GM19025 (cell line): ENCODE data around the gene KCTD3.
A peak's percentile ranks its signal among the peaks of the same experiment; 100 is the strongest.

ENCODE experiments used
- ATAC-seq: cut with Tn5 transposase; IDR thresholded peaks from one replicate; pipeline ENCODE4 v1.9.1; 2021; ENCODE audit warnings: mild to moderate bottlenecking, low read depth, moderate library complexity; ENCODE audit not compliant: unreplicated experiment

Gene KCTD3

GRCh38 chr1:215603319-215603718 is 36.2 kb downstream of the KCTD3 start:
- no peak for ATAC-seq

- no peak for ATAC-seq
Observed at GRCh38 chr1:215605011-215605621, 38.0 kb downstream of the KCTD3 start.

GRCh38 chr1:215606036-215606435 is 38.9 kb downstream of the KCTD3 start:
- ATAC-seq = no peak

- ATAC-seq = no peak
Observed at GRCh38 chr1:215606564-215607168, 39.6 kb downstream of the KCTD3 start.

- no peak for ATAC-seq
Observed at GRCh38 chr1:215607412-215607811, 40.3 kb downstream of the KCTD3 start.

- ATAC-seq = no peak
Observed at GRCh38 chr1:215608646-215609045, 41.5 kb downstream of the KCTD3 start.

GRCh38 chr1:215612391-215612790 is 45.3 kb downstream of the KCTD3 start:
- ATAC-seq = no peak

GRCh38 chr1:215617979-215618378 is 50.9 kb downstream of the KCTD3 start:
- ATAC-seq = no peak

GRCh38 chr1:215623162-215623561 is 56.1 kb downstream of the KCTD3 start:
- ATAC-seq = no peak

GRCh38 chr1:215625949-215626348 is 58.8 kb downstream of the KCTD3 start:
- ATAC-seq = no peak

- no peak for ATAC-seq
Observed at GRCh38 chr1:215631040-215631439, 63.9 kb downstream of the KCTD3 start.

- ATAC-seq = no peak
Observed at GRCh38 chr1:215631489-215631888, 64.4 kb downstream of the KCTD3 start.

- no peak for ATAC-seq
Observed at GRCh38 chr1:215635827-215636226, 68.7 kb downstream of the KCTD3 start.

GRCh38 chr1:215636258-215636965 is 69.3 kb downstream of the KCTD3 start:
- ATAC-seq = peak; percentile 41

- no peak for ATAC-seq
Observed at GRCh38 chr1:215637041-215637573, 70.0 kb downstream of the KCTD3 start.

GRCh38 chr1:215640429-215641148 is 73.5 kb downstream of the KCTD3 start:
- no peak for ATAC-seq

GRCh38 chr1:215643592-215644321 is 76.7 kb downstream of the KCTD3 start:
- no peak for ATAC-seq

GRCh38 chr1:215645182-215645581 is 78.1 kb downstream of the KCTD3 start:
- no peak for ATAC-seq

- no peak for ATAC-seq
Observed at GRCh38 chr1:215645861-215646260, 78.8 kb downstream of the KCTD3 start.

GRCh38 chr1:215647738-215648137 is 80.6 kb downstream of the KCTD3 start:
- ATAC-seq = no peak
